Astrocyte of the spinal cord (primary cell): ENCODE measurements around the gene SELENOW.
"Not testable (repeated sequence)": the region's sequence is repeated elsewhere in the genome, so short reads cannot be mapped to it uniquely, and the experiment has no call there.

Source experiments
- DNase-seq: peaks from one replicate; pipeline ENCODE4 v3.0.0; 2011; ENCODE audit warnings: low read depth, low spot score
- H3K4me3 ChIP-seq: 2 replicates; pipeline ENCODE4 v1.5.1; 2011; ENCODE audit warnings: low read depth, mild to moderate bottlenecking, low read length, moderate library complexity
- CTCF ChIP-seq: IDR thresholded peaks from 2 replicates; pipeline ENCODE4 v1.5.1; 2012; ENCODE audit warnings: low read depth, mild to moderate bottlenecking, low read length, inconsistent platforms
- in situ Hi-C: cut with HindIII; loops from 2 replicates; pipeline ENCODE4 v1.10.0; 2017; ENCODE audit warnings: low sequenced_read_pairs

Gene SELENOW

GRCh38 chr19:47781590-47782262 is 3.2 kb downstream of the SELENOW start:
- no peak for TF ChIP-seq CTCF
- H3K4me3 ChIP-seq, result no peak overlapping the region
- no peak for DNase-seq
- in situ Hi-C loops, result no loop called here

GRCh38 chr19:47786566-47786965 is 8.1 kb downstream of the SELENOW start:
- TF ChIP-seq CTCF, result no peak
- no peak overlapping the region for H3K4me3 ChIP-seq
- in situ Hi-C loops, result no loop called here
- DNase-seq, result no peak

- H3K4me3 ChIP-seq, in situ Hi-C loops, DNase-seq: not testable (repeated sequence)
Measured at GRCh38 chr19:47787307-47787706, 8.8 kb downstream of the SELENOW start.

GRCh38 chr19:47789811-47790210 is 11.3 kb downstream of the SELENOW start:
- in situ Hi-C loops, H3K4me3 ChIP-seq, DNase-seq: not testable (repeated sequence)

- TF ChIP-seq CTCF, result peak; percentile 90
- H3K4me3 ChIP-seq, result no peak overlapping the region
- in situ Hi-C loops, result no loop called here
- DNase-seq, result peak; percentile 50
Measured at GRCh38 chr19:47790398-47790814, 11.9 kb downstream of the SELENOW start.

- in situ Hi-C loops, result no loop called here
- H3K4me3 ChIP-seq, result no peak overlapping the region
- TF ChIP-seq CTCF, result no peak
- DNase-seq, result no peak
Measured at GRCh38 chr19:47792616-47793015, 14.1 kb downstream of the SELENOW start.

- TF ChIP-seq CTCF, result no peak
- in situ Hi-C loops, result no loop called here
- H3K4me3 ChIP-seq, result no peak overlapping the region
- DNase-seq, result no peak
Measured at GRCh38 chr19:47794526-47794925, 16.0 kb downstream of the SELENOW start.

- DNase-seq, result no peak
- no peak for TF ChIP-seq CTCF
- in situ Hi-C loops, result no loop called here
- H3K4me3 ChIP-seq, result no peak overlapping the region
Measured at GRCh38 chr19:47796785-47797184, 18.3 kb downstream of the SELENOW start.
